HG02970 (cell line): ENCODE measurements around the gene BCL2.

ENCODE experiments used
- ATAC-seq: cut with Tn5 transposase; IDR thresholded peaks from one replicate; pipeline ENCODE4 v1.9.1; 2021; ENCODE audit warnings: mild to moderate bottlenecking, moderate library complexity, moderate number of reproducible peaks; ENCODE audit not compliant: unreplicated experiment, low FRiP score

The BCL2 gene

DNA sequence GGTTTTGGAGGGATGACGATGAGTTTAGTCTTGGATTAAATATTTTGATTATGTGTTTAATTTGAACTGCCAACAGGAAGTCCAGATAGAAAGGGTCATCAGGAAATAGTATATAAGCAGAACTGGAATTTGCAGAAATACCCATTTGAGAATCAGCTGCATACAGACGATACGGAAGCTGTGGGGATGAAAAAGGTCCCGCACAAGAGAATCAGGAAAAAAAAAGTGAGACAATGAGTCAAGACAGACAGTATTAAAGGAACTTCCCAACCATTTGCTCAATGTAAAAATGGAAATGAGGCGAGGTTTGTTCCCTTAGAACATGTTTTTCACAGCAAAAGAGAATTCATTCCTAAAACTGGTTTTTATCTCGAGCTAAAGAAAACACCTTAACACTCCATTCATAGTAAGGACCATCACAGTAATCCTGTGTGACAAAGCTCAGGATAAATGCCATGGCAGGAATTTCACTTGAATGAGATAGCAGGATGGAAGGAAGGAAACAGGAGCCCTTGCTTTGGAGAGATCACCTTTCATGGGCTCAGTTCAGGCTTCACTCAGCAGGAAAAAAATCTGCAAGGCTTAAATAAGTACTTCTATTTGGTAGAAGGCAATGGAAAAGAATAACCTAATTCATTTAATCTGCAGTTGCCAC lies 29.3 kb downstream of the BCL2 start:
- no peak for ATAC-seq

- no peak for ATAC-seq
These were observed 31.3 kb downstream of the BCL2 start for GRCh38 chr18:63288311-63288710.

DNA sequence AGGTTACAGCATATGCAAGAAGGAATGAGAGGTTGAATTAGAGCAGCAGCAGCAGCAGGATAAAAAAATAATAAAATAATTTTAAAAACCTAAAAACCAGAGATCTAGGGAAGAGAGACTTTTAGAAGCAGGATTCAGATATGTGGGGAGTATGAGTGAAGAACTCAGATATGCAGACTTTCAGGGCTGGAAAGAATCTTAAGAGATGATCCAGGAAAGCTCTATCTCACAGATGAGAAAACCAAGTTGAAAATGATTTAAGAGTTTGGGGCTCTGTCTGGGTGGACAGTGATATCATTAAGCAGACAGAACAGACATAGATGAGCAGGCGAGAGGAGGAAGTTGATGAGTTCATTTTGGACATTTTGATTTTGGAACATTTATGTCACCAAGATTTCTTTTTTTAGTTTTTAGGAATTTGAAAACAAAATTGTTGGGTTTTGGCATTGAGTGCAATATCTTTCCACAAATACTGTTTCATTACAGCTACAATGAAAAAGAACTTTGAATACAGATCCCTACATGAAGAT lies 31.8 kb downstream of the BCL2 start:
- no peak for ATAC-seq

DNA sequence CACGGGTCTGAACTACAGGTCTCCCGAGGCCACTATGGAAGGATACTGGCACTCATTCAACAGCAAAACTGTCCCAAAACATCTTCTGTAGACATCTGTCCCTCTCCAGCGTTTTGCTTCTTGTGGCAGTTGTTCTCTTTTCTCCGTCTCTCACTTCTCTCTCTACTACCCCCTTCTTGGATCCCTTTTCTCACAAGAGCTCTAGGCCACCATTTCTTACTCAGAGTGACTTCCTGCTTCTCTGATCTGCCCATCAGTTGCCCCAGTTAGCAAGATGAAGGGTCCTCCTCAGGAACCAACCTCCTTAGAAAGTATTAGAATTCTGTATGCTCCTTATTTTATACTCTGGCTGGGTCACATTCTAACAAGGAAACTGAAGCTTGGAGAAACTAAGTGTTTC lies 32.6 kb downstream of the BCL2 start:
- no peak for ATAC-seq

GRCh38 chr18:63284827-63285733 lies 34.5 kb downstream of the BCL2 start:
- peak; percentile 81 for ATAC-seq

- ATAC-seq: no peak
These were observed 35.3 kb downstream of the BCL2 start for GRCh38 chr18:63284173-63284799.

DNA sequence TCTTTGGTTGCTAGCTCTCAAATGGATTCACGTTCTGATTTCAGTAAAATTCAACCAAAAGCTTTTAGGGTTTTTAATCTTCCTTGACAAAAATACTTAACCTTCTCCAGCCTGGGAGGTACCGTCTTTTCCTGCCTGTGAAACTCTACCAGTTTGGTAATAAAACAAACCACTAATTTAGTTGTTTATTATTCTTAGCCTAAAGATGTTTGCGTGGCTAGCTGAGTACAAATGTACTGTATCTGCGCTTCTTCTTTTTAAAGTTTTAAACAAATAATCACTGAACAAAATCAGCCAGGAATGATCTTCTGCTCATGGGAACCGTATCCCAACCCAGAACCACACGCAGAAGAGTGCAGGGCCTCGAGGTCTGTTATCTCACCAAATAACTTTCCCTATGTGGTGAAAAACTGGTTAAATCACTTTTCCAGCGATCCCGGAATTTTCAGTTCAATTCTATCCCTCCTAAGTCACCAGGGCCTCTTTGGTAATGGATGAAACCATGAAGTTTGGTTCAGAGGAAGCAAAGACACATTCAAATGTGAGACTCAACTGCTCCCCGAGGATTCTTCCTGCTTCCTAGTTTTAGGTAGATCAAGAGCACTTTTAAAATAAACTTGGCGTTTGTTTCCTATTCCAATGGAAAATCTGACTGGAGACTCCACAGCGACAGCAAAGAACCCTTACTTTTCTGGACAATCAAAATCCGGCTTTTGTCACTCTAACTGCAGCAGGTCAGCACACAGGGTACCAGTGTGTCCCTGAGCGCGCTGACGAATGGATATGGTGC lies 36.1 kb downstream of the BCL2 start:
- ATAC-seq: no peak

DNA sequence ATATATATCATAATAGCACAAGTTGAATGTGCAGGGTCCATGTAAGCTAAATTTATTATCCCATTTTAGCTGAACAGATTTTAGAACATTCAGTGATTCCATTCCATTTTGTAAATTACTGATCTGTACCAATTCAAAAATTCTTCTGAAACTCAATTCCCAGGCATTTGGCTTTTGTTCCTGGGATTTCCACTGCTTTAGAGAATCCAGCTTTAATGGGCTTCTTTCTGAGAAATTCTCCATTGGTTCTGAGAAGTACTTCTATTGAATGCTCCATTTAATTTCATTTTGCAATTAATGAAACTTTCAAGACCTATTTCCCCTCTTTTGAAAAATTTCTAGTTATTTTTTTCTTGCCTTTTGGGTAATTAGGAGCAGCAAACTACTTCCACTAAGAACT lies 36.8 kb downstream of the BCL2 start:
- no peak for ATAC-seq

GRCh38 chr18:63273222-63273927 lies 46.2 kb downstream of the BCL2 start:
- ATAC-seq: no peak

DNA sequence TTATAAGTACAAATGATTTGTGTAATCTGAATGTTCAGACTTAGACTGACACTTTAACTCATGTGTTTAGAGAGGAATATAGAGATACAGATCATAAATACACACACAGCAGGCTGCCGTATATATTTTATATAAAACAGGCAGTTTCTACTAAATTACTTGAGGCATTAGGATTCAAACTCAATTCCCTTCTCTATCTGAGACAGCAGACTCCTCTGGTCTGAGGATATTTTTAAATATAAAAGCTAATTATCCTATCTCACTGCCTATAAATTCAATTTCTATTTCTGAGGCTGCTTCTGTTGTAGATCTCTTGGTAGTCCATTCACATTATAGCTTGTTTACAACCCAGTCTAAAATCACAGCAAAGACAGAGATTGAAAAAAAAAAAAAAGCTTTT lies 46.9 kb downstream of the BCL2 start:
- no peak for ATAC-seq

GRCh38 chr18:63271881-63272299 lies 47.7 kb downstream of the BCL2 start:
- no peak for ATAC-seq

DNA sequence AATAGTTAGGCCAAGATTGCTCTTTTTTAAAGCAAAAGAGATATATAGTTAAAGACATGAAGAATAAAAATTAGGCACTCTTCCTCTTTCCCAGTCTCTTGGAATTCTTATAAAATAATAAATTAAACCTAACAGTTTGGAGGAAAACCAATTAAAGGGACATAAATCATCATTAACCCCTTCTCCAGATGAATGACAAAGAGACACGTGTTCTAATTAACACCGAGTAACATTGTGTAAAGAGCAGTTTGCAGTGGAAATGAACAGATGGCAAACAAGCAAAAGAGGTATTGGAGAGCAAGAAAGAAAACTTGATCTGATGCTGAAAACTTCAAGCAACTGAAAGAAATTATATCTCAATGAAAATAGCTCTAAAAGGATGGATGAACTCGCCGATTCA lies 48.4 kb downstream of the BCL2 start:
- ATAC-seq: no peak

GRCh38 chr18:63267975-63268721 lies 51.4 kb downstream of the BCL2 start:
- no peak for ATAC-seq

DNA sequence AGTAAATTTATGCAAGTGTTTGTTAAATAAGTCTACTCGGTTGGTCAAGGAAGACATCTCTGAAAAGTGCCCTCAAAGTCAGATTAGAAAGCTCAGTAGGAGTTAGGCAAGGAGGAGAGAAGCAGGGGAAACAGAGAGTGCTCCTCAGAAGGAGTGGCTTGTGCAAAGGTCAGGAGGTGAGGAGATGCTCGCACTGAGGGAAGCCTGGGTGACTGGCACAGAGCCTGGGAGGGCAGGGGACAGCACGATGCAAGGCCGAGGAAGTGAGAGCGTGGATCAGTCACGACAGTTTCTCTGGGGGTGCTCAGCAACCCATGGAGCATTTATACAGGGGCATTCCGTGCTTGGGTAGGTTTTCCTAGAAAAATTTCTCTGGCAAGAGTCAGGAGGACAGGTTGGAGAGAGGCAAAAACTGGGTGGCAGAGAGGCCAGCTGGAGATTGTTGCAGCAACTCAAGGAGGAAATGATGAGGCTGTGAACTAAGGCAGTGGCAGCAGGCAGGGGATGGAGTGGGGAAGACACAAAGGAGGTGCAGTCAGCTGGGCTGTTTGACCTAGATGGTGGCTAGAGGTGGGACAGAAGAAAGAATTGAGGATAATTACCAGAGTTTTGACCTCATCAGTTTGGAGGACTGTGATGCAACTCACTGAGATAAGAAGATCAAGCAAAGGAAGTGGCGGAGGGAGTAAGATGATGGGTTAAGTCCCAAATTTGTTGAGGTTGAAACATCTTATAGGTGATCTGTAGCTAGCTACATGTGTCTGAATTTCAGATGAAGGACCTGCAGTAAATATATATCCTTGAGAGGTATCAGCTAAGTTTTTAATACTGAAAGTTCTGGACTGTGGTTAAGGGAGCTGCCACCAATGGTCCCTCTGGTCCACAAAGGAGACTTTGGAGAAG lies 52.4 kb downstream of the BCL2 start:
- ATAC-seq: no peak

GRCh38 chr18:63265326-63265725 lies 54.2 kb downstream of the BCL2 start:
- ATAC-seq: no peak

DNA sequence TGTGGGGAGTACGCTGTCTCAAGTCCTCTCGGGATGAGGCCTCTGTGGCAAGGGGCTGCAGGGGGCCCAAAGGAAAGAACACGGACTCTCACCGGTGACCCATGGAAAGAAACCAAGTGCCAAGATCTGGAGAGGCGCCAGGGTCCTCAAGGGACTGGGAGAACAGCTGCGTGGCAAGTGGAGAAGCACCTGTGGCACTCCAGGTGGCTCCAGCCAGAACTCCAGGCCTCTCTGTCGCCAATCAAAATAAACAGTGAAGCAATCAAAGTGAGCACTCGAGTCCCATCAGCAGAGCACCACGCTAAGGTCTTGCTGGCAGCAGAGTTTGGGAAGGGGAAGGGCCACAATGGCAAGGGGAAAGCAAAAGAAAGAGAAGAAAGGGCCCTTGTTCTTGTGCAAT lies 54.7 kb downstream of the BCL2 start:
- no peak for ATAC-seq

DNA sequence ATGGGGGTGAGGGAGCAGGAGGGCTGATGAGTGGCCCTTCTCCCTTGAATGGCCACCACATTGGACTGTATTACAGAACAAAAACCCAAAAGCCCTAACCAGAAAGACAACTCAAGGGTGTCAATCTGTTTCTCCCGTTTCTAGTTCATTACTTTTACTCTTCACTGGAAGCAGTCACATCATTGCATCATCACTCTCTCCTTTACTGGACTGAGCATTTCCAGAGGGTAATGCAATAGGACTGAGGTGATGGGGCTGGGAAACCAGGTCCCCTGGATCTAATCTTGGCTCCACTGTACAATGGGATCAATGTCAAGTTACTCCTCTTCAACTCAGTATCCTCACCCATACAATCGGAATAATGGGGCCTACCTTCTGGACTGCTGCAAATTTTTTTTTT lies 56.1 kb downstream of the BCL2 start:
- no peak for ATAC-seq
